Measurements from ENCODE around the gene AHNAK2.

- TF ChIP-seq CTCF (conservative IDR thresholded peaks at IDR 0.05) (no peak; the same call in 1 of the 2 replicates), EZH2 (IDR thresholded peaks at IDR 0.05; ENCODE audit: low read depth) (no peak)
Observed at GRCh38 chr14:105021656-105022275, 43.6 kb upstream of the AHNAK2 start.
